MM.1S (cell line): Measurements from ENCODE around the gene MBP.

Source experiments
- DNase-seq: peaks from one replicate; pipeline ENCODE4 v3.0.0-alpha.2; 2015
- H2AFZ ChIP-seq: fragments of 300-600 bp; sonication (generic); 2 replicates; pipeline ENCODE4 v1.6.0; 2016; ENCODE audit warnings: antibody characterized with exemption, low read length
- H3F3A ChIP-seq: fragments of 300-600 bp; sonication (generic); 2 replicates; pipeline ENCODE4 v1.6.1; 2016; ENCODE audit warnings: mild to moderate bottlenecking, antibody characterized with exemption, low read length, moderate library complexity, mixed read lengths; ENCODE audit not compliant: insufficient read depth
- H3K27ac ChIP-seq: fragments of 300-600 bp; sonication (generic); 2 replicates; pipeline ENCODE4 v1.5.1; 2016; ENCODE audit warnings: mild to moderate bottlenecking, low read length
- H3K27me3 ChIP-seq: fragments of 300-600 bp; sonication (generic); replicated peaks from 2 replicates; pipeline ENCODE4 v1.6.0; 2016; ENCODE audit warnings: low read length; ENCODE audit not compliant: insufficient read depth
- H3K36me3 ChIP-seq: fragments of 300-600 bp; sonication (generic); replicated peaks from 2 replicates; pipeline ENCODE4 v1.6.1; 2016; ENCODE audit warnings: mild to moderate bottlenecking, low read length, mixed read lengths; ENCODE audit not compliant: insufficient read depth
- H3K4me1 ChIP-seq: fragments of 300-600 bp; sonication (generic); 2 replicates; pipeline ENCODE4 v1.6.1; 2016; ENCODE audit warnings: low read length, mixed read lengths
- H3K4me2 ChIP-seq: fragments of 300-600 bp; sonication (generic); 2 replicates; pipeline ENCODE4 v1.6.0; 2016; ENCODE audit warnings: low read depth, low read length
- H3K4me3 ChIP-seq: fragments of 300-600 bp; sonication (generic); 2 replicates; pipeline ENCODE4 v1.5.1; 2016; ENCODE audit warnings: low read length, mixed read lengths
- H3K79me2 ChIP-seq: fragments of 300-600 bp; sonication (generic); 2 replicates; pipeline ENCODE4 v1.6.1; 2016; ENCODE audit warnings: mixed run types, low read length, mixed read lengths
- H3K9ac ChIP-seq: fragments of 300-600 bp; sonication (generic); 2 replicates; pipeline ENCODE4 v1.6.1; 2016; ENCODE audit warnings: low read length, mixed read lengths
- H3K9me2 ChIP-seq: fragments of 300-600 bp; sonication (generic); replicated peaks from 2 replicates; pipeline ENCODE4 v1.6.1; 2016; ENCODE audit warnings: mild to moderate bottlenecking, low read length, mixed read lengths; ENCODE audit not compliant: insufficient read depth
- H3K9me3 ChIP-seq: fragments of 300-600 bp; sonication (generic); replicated peaks from 2 replicates; pipeline ENCODE4 v1.6.1; 2016; ENCODE audit warnings: mild to moderate bottlenecking, low read length, mixed read lengths; ENCODE audit not compliant: insufficient read depth
- H4K20me1 ChIP-seq: fragments of 300-600 bp; sonication (generic); 2 replicates; pipeline ENCODE4 v1.6.1; 2016; ENCODE audit warnings: mild to moderate bottlenecking, low read length, moderate library complexity, mixed read lengths; ENCODE audit not compliant: insufficient read depth
- EZH2 ChIP-seq: fragments of 300-600 bp; sonication (generic); optimal IDR thresholded peaks from 2 replicates; pipeline ENCODE3; 2017; ENCODE audit warnings: low read depth, mild to moderate bottlenecking, antibody characterized with exemption, low read length, mixed read lengths
- EZH2phosphoT487 ChIP-seq: fragments of 300-600 bp; sonication (generic); IDR thresholded peaks from 2 replicates; pipeline ENCODE4 v1.6.1; 2018; ENCODE audit warnings: antibody characterized with exemption, low read length
- TF ChIP-seq, protein P1 (sequence below): fragments of 300-600 bp; sonication (generic); IDR thresholded peaks from 2 replicates; pipeline ENCODE4 v1.5.1; 2016; ENCODE audit warnings: antibody characterized with exemption, low read length, mixed read lengths

Gene MBP

DNA sequence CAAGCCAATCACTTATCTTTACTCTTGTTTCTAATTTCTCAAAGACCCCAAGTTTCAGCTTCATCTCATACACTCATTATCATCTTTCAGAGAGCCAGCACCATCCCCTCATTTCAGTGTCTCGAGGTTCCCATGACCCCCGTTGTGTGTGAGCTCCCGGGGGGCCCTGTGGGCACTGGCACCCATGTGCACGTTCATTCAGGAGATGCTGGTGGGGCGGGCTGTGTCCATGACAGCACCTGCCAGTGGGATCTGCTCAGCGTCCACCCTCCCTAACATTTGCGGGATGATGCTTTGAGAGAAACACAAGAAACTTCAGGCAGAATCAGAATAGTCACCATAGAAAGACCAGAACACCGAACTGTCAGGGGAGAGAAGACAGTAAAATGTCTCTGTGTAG lies 120.5 kb downstream of the MBP start:
- Histone ChIP-seq H3K9me2 (no peaks in the 10 kb centered on the region), H3K9me3 (no peaks in the 10 kb centered on the region), H3K79me2 (no peaks in the 10 kb centered on the region), H4K20me1 (no peaks in the 10 kb centered on the region), H2AFZ (no peak overlapping the region), H3K27me3 (no peaks in the 10 kb centered on the region), H3K27ac (no peak overlapping the region), H3F3A (no peaks in the 10 kb centered on the region), H3K4me1 (no peaks in the 10 kb centered on the region), H3K36me3 (no peaks in the 10 kb centered on the region), H3K9ac (no peak overlapping the region), H3K4me3 (no peak overlapping the region), H3K4me2 (no peak overlapping the region)
- no peak for DNase-seq
- TF ChIP-seq, protein P1, sequence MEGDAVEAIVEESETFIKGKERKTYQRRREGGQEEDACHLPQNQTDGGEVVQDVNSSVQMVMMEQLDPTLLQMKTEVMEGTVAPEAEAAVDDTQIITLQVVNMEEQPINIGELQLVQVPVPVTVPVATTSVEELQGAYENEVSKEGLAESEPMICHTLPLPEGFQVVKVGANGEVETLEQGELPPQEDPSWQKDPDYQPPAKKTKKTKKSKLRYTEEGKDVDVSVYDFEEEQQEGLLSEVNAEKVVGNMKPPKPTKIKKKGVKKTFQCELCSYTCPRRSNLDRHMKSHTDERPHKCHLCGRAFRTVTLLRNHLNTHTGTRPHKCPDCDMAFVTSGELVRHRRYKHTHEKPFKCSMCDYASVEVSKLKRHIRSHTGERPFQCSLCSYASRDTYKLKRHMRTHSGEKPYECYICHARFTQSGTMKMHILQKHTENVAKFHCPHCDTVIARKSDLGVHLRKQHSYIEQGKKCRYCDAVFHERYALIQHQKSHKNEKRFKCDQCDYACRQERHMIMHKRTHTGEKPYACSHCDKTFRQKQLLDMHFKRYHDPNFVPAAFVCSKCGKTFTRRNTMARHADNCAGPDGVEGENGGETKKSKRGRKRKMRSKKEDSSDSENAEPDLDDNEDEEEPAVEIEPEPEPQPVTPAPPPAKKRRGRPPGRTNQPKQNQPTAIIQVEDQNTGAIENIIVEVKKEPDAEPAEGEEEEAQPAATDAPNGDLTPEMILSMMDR = no peak
- TF ChIP-seq EZH2phosphoT487 = no peak
- TF ChIP-seq EZH2 = no peak

DNA sequence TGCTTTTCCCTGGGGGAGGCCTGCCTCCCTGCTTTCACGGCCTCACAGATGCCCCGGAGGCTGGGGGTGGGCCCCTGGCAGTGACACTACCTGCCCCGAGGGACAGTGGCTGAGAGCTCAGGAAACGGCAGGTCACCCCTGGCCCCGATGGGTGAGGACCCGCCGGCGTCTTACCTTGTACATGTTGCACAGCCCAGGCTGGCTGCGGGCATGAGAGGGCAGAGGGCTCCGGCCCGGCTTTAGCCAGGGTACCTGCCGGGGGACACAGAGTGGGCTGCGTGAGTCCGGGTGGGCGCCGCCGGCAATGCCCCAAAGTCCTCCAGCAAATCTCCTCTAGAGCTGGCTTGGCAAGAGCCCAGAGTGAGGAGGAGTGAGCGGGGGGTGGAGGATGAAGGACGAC lies 122.9 kb downstream of the MBP start:
- Histone ChIP-seq H3K9me3 (no peaks in the 10 kb centered on the region), H3K4me3 (no peak overlapping the region), H3K9ac (no peak overlapping the region), H3K9me2 (no peaks in the 10 kb centered on the region), H3K27me3 (no peaks in the 10 kb centered on the region), H3K36me3 (no peaks in the 10 kb centered on the region), H3K27ac (no peak overlapping the region), H4K20me1 (no peaks in the 10 kb centered on the region), H3K79me2 (no peaks in the 10 kb centered on the region), H3K4me2 (no peak overlapping the region), H3K4me1 (no peaks in the 10 kb centered on the region), H2AFZ (no peak overlapping the region), H3F3A (no peaks in the 10 kb centered on the region)
- TF ChIP-seq EZH2phosphoT487 = no peak
- TF ChIP-seq EZH2 = no peak
- TF ChIP-seq, protein P1 = no peak
- DNase-seq = no peak

DNA sequence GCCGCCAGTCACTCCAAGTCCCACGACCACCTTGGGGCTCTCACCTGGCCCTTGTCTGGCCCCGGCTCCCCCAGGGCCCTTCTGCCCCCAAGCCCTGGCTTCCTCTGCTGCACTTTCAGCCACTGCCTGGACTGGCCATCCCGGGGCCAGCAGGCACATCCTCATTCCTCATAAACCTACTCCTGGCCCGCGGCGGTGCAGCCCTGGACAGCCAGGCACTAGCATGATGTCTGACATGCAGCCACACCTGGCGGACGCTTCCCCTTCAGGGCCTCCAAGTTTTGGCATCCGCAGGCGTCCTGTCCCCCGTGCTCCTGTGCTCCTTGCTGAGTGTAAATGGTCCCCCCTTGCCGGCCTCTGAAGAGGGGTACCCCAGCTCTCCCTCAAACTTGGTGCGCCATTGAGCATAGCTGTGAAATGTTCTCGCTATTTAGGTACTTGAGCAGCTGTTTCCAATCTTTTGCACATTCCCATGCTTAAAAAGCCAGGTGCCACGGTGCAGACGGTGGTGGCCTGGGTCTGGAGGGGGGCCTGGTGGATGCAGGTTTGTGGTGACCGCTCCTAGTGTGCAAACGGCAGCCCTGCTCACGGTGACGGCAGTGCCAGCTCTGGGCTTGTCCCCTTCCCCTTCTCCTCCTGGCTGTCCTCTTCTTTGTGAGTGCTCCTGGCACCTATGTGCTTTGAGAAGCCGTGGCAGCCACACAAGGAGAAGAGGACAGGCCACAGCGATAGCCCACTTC lies 123.8 kb downstream of the MBP start:
- Histone ChIP-seq H3K9me3 (no peaks in the 10 kb centered on the region), H3K4me3 (no peak overlapping the region), H3K36me3 (no peaks in the 10 kb centered on the region), H3K79me2 (no peaks in the 10 kb centered on the region), H3K27me3 (no peaks in the 10 kb centered on the region), H3K9me2 (no peaks in the 10 kb centered on the region), H3K27ac (no peak overlapping the region), H3K4me1 (no peaks in the 10 kb centered on the region), H3F3A (no peaks in the 10 kb centered on the region), H2AFZ (no peak overlapping the region), H3K4me2 (no peak overlapping the region), H4K20me1 (no peaks in the 10 kb centered on the region), H3K9ac (no peak overlapping the region)
- no peak for TF ChIP-seq EZH2phosphoT487
- TF ChIP-seq, protein P1 = no peak
- TF ChIP-seq EZH2 = no peak
- DNase-seq = no peak
